ENCODE data around the gene TSPEAR. TPM values are rescaled to one million over a fixed set of nuclear protein-coding genes. Genes with fewer than 3 reads are reported as not detected.

Gene TSPEAR
- total RNA-seq, 1 experiment from 2014 or later: not detected

- DNase-seq (ENCODE audit: low spot score): no peak
Measured at GRCh38 chr21:44723177-44724131, 12.1 kb upstream of the TSPEAR start.

GRCh38 chr21:44722731-44723130 lies 11.4 kb upstream of the TSPEAR start:
- no peak for DNase-seq (ENCODE audit: low spot score)

- DNase-seq (ENCODE audit: low spot score): no peak
Measured at GRCh38 chr21:44720170-44720569, 8.8 kb upstream of the TSPEAR start.

GRCh38 chr21:44718571-44718970 lies 7.2 kb upstream of the TSPEAR start:
- DNase-seq (ENCODE audit: low spot score): no peak

GRCh38 chr21:44718093-44718492 lies 6.7 kb upstream of the TSPEAR start:
- DNase-seq (ENCODE audit: low spot score): no peak

- no peak for DNase-seq (ENCODE audit: low spot score)
Measured at GRCh38 chr21:44716984-44717383, 5.6 kb upstream of the TSPEAR start.

GRCh38 chr21:44714905-44715304 lies 3.5 kb upstream of the TSPEAR start:
- no peak for DNase-seq (ENCODE audit: low spot score)

- DNase-seq (ENCODE audit: low spot score): no peak
Measured at GRCh38 chr21:44713846-44714245, 2.5 kb upstream of the TSPEAR start.

- DNase-seq (ENCODE audit: low spot score): no peak
Measured at GRCh38 chr21:44713130-44713529, 1.8 kb upstream of the TSPEAR start.

GRCh38 chr21:44712203-44713028 lies 1.0 kb upstream of the TSPEAR start:
- DNase-seq (ENCODE audit: low spot score): no peak

- peak; percentile 10 for DNase-seq (ENCODE audit: low spot score)
Measured at GRCh38 chr21:44710756-44711326, 531 bp downstream of the TSPEAR start.

- DNase-seq (ENCODE audit: low spot score): no peak
Measured at GRCh38 chr21:44710294-44710665, 1.1 kb downstream of the TSPEAR start.

GRCh38 chr21:44709426-44710293 lies 1.7 kb downstream of the TSPEAR start:
- no peak for DNase-seq (ENCODE audit: low spot score)

GRCh38 chr21:44708866-44709425 lies 2.4 kb downstream of the TSPEAR start:
- no peak for DNase-seq (ENCODE audit: low spot score)

GRCh38 chr21:44708213-44708865 lies 3.0 kb downstream of the TSPEAR start:
- no peak for DNase-seq (ENCODE audit: low spot score)

GRCh38 chr21:44706706-44707581 lies 4.4 kb downstream of the TSPEAR start:
- DNase-seq (ENCODE audit: low spot score): no peak

- no peak for DNase-seq (ENCODE audit: low spot score)
Measured at GRCh38 chr21:44706026-44706705, 5.2 kb downstream of the TSPEAR start.

GRCh38 chr21:44704636-44705001 lies 6.8 kb downstream of the TSPEAR start:
- DNase-seq (ENCODE audit: low spot score): no peak

All from HT-29 (cell line).